KG1 (cell line): Measurements from ENCODE around the gene ME1.

Experiments
- DNase-seq: peaks from one replicate; lab custom pipeline; 2025; lab: John Stamatoyannopoulos, UW

Gene ME1

DNA sequence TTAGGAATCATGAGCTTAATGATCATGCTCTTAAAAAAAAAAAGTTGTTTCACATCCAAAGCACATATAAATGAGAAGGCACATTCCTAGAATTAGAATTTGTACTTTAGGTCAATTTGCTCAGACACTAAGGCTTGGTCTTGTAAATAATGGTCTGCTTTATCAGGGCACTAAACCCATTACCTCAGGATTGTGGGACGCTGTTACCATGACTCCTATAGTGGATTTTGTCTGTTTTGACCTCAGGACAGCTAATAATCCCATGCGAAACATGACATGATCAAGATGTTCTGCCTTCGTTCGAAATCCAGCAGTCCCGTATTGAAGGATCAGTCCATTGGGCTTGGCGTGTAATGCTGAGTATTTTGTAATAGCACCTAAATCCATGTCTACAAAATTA, 240.2 kb downstream of the ME1 start:
- no peak for DNase-seq

DNA sequence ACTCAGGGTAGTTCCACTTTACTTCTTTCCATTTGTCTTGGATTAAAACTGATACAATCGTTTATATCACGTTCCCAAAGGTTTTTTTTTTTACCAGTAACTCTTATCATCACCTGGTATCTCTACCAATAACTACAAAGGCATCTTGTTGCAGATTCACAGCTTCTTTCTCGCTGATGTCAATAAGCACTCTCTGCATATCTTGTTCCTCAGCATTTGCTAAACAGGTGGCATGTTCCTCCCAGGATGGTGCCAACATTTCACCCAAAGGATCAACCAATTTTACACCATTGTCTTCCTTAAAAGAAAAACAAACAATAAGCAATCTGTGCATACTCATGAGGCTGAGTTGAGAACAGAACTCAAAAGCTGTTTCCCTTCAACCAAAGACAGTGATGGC, 242.3 kb downstream of the ME1 start:
- DNase-seq: no peak

DNA sequence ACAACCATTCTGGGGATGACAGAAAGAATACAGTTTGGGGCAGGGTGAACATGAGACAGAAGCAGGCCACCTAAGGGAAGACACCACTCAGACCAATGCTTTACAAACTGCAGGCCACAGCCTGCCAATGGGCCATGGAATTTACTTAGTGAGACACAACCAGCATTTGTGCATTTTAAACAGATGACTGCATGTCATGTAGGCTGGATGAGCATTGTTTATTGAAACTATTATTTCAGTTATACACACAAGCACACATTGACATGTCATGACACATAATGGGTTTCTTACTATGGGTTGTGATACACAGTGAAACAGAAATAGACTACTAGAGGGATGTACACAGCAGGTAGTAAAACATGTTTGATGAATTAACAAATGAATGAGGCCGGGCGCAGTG, 245.8 kb downstream of the ME1 start:
- no peak for DNase-seq

DNA sequence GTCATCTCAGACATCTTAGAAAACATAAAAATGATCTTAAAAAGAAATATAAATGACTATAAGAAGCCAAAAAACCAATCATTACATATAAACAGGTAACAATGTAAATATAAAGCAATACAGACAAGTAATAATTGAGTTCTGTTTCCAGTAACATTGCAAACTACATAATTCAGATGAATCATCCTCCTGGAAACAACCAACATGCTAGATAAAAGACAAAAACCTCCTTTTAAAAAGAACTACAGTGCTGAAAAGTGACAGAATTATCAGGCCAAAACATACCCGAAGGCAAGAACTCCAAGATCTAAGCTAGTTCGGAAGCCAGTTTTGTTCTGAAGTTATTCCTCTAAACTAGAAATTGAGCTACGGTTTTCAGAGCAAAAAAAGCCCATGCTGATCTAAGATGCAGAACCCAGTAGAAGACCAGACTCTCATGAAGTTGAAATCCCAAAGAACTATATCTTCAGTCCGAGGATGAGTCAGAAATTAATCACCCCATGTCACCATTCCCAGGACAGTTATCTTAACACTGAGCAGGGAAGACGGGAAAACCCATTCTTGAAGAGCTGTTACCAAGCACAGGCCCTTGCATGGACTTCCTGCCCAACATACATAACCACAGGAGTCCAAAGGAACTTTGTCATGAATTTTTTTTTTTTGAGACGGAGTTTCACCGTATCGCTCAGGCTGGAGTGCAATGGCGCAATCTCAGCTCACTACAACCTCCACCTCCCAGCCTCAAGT, 247.6 kb downstream of the ME1 start:
- no peak for DNase-seq

DNA sequence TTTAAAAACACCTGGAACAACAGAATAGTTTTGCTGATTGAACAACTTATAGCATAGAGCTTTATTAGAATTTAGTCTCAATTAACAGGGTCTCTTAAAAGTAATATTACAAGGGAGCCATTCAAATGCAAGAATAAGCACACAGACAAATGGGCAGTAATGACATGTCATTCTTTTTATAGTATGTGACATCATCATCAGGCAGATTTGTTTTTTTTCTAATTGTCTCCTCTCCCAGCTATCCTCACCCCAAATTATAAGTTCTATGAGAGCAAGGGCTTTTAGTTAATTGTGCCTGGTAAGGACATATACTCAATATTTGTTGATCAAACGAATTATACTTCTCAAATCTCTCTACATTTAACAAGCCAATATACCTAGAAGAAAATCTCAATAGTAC, 248.7 kb downstream of the ME1 start:
- no peak for DNase-seq

DNA sequence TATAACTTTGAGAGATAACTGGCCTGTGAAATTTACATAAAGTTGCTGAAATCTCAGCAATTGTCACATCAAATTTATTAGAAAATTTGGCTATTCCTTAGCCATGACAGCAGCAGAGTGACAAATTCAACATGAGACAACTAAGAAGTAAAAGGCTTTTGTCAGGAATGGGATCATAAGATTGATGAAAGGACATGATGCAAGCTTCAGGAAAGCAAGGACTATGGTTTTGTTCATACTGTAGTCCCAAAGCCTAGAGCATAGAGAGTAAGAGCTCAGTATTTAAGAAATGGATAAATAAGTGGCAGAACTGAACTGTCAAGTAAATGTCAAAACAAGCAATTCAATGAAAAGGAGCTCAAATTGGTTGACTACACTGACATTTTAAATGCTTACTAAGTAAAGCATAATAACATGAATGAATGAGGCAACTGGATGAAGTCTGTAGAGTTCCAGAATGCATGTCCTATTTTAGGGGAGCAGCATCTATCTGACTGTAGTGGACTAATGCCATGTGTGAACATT, 250.4 kb downstream of the ME1 start:
- no peak for DNase-seq

DNA sequence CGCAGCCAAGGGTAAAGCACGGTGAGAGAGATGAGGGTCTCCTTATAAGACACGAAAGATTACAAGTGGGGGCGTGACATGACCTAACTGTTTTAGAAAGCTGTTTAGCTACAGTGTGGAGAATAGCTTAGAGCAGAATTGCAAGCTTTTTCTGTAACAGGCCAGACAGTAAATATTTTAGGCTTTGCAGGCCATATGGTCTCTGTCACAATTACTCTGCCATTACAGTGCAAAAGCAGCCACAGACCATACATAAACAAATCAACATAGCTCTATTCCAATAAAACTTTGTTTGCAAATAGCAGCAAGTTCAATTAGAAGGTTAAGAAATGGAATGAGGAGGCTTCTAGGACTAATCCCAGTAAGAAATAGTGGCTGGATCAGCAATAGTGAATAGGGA, 254.6 kb downstream of the ME1 start:
- DNase-seq: no peak

DNA sequence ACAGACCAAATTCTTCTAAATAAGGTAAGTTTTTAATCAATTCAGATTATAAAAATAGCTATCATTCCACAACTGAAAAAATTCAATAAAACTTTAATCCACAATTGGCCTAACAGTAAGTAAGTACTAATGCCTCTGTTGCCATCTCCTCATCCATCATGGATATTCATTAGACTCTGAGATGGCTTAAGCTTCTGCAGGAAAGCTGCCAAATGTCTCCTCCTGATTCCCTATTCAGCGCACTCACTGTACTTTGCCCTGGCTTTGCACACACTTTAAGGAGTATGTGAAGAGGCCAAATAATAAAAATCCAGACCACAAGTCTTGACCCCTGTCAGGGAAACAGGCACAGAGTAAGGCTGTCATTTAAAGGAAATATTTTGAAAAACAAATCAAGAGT, 261.3 kb downstream of the ME1 start:
- no peak for DNase-seq

DNA sequence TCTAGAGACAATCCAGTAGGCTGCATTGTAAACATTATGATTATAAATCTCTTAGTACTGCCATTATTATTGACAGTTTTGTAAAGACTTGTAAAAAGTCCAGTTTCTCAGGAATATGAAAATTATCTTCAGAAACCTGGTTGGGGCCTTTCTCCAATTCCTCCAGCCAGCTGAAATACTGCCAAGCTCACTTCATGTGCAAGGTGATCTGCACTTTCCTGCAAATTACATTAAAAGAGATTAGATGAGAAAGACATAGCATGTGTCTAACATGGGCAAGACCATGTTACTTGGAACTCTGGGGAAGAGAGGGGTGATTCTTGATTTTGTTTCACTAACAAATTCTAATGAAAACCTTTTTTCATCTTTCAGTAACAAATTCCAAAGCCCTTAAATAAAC, 261.7 kb downstream of the ME1 start:
- no peak for DNase-seq

DNA sequence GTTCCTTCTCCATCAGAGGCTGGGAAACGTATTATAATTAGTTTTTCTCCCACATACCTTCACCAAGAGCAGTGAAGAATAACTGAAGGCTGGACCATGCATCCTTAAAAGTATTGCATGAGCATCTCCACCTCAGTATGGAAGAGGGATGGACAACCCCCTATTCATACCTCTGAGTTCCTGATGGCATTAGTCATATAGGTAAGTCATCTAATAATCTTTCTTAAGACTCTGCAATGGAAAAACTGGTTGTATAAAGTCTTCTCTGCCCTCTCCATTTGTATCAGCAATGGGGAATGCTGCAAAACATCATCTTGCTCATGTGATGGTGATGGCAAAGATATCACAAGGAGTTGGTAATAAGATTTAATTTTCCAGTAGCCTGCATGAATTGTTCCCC, 262.3 kb downstream of the ME1 start:
- DNase-seq: no peak

DNA sequence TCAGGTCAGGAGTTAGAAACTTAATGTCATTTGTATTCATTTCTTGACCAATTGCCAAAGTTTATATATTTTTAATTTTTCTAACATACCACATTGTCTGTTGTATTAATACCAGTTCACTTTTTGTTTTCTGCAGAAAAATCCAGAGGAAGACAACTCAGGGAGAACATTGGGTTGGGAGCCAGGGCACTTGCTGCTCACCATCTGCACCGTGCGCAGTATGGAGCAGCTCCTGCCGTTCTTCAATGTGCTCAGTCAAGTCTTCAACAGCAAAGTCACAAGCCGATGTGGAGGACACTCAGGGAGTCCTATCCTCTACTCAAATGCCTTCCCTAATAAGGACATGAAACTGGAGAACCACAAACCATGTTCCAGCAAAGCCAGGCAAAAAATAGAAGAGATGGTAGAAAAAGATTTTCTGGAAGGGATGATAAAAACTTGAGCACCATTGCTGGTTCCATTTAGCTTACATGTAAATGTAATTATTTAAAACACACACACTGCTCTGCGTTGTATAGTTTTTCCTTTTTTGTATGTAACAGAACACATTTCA, 263.0 kb downstream of the ME1 start:
- DNase-seq: no peak
